NCI-H69 (cell line): ENCODE measurements around the gene KRT9.
"Not testable (repeated sequence)": the region's sequence is repeated elsewhere in the genome, so short reads cannot be mapped to it uniquely, and the experiment has no call there.

Source experiments
- DNase-seq: peaks from one replicate; lab custom pipeline; 2025; lab: John Stamatoyannopoulos, UW

The KRT9 gene

GRCh38 chr17:41600318-41600717, 28.5 kb upstream of the KRT9 start:
- no peak for DNase-seq

DNA sequence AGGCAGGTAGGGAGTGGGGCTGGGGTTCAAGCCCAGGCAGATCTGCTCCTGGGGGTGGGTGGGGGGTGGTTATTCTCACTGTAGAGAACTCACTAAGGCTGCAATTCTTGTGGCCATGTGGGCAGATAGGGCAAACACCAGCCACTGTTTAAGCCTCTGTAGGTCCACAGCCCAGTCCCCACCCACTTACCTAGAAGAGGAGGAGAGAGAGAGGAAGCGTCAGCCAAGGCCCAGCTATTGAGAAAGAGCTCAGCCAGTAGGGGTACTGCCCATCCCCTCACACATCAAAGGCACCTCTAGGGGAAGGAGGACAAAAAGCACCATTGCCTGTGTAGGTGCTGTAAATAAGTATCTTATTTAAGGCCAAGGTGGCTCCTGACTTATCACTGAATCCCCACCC, 27.8 kb upstream of the KRT9 start:
- no peak for DNase-seq

DNA sequence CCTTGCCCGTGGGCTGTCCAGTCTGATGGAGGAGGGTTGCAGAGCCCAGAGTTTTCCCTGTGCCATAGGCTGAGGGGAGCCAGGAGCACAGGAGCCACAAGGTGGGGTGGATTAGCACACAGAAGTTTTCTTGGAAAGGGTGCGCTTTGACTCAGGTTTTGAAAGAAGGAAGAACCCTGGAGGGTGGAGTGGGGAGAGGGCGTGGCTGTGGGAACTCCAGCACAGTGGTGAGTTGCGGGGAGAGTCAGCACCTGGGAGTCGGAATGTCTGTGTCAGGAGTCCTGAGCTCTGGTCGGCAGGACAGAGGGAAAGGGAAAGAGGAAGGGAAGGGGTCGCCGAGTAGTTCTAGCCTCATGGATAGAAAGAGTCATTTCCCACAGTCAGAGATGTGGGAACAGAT, 23.7 kb upstream of the KRT9 start:
- no peak for DNase-seq

DNA sequence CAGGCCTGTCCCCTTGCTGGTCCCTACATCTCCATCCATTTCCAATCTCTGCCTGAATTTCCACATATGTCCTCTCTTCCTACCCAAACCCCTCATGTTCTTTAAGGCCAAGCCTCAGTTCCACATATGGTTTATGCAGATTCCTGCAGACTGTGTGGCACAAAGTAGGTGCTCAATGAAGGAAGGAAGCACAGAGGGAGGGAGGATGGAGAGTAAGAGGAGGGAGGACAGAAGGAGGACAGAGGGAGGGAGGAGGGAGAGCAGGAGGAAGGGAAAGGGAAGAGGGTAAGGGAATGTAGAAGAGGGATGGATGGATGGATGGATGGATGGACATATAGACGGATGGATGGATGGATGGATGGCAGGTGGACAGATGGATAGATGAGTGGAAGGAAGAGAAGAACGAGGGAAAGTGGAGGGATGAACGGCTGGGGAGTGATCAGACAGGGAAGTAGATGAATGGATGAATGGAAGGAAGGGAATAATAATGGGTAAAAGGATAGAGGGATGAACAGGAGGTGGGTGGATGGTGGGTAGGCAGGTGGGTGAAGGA, 22.6 kb upstream of the KRT9 start:
- no peak for DNase-seq

DNA sequence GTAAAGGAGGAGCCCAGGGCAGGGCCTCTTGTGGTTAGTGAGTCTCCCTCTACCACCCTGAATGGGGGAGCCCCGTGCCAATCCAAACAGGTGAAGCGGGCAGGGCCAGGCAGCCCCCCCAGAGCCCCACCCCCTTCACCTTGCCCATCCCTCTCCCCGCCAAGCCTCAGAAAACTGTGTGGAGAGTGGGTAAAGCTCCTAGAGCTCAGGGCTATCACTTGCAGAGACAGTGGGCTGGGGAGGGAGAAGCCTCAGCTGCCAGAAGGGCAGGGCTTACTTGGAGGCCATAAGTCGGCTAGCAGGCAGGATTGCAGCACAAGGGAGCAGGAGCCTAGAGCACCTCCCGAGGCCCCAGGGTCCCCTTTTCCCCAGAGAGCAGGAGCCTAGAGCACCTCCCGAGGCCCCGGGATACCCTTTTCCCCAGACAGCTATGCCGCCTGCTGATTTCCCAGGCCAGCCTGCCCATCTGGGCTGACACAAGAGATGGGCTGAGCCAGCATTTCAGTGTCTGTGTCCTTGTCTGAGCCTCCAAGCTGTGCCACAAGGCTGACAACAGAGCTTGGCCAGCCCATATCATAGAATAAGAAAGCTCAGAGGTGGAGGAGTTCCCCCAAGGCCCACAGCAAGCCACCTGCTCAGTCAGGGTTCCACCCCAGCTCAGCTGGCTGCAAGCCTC, 21.6 kb upstream of the KRT9 start:
- DNase-seq = no peak

DNA sequence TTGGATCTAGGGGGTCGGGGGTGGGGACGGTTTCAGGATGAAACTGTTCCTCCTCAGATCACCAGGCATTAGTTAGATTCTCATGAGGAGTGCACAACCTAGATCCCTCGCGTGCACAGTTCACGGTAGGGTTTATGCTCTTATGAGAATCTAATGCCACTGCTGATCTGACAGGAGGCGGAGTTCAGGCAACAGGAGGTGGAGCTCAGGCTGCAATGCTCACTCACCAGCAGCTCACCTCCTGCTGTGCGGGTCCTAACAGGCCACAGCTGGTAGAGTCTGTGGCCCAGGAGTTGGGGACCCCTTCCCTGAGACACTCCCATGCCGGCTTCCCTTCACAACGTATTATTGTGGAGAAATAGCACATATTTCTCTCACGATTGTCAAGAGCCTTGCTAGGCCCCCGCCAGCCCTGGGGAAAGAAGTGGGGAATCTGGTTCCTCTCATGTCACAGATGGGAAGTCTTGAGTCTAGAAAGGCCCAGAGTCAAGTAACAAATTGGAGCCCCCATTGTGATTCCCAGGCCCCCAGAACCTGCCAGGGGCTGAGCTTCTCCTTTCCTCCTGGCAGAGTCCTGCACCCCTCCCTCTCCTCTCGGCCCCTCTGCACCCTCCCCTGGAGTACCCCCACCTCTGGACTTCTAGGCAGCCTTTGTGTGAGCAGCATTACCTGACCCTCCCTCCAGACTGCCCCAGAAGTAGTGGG, 20.9 kb upstream of the KRT9 start:
- DNase-seq = peak; percentile 16

GRCh38 chr17:41589301-41589700, 17.4 kb upstream of the KRT9 start:
- no peak for DNase-seq

- no peak for DNase-seq
Observed at GRCh38 chr17:41588126-41588810, 16.4 kb upstream of the KRT9 start.

DNA sequence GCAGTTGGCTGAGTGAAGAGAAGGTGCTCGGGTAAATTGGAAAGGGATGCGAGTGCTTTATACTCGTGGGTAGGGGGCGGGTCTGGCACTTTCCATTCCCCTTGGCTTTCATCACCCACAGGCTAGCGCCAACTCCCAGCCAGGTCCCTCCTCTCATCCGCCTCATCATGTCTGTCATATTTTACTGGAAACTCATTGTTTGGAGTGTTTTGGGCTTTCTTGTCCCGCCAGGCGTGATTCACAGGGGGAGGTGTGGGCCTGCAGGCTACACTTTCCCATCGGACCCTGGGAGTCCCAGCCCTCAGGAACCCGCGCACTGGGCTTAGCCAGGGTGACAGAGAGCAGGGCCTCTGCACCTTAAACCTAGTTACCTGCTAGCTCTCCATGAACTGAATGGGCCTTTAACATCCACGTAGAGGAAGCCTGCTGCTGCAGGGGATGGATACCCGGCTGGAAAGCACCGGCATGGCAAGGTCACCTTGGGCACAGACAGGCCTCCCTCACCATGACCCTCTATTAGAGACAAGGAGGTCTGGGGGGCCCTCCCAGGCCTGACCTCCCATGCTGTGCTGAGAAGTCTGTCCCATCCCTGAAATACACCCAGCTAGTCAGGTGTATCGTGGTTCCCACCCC, 15.1 kb upstream of the KRT9 start, which contains the start of gene KRT14:
Gene KRT14 (minus strand): TSS at position 33 of the 633 bp plus-strand sequence. CDS start 61 bp downstream, outside the sequence.
- no peak for DNase-seq

GRCh38 chr17:41585301-41586056, 13.6 kb upstream of the KRT9 start:
- DNase-seq = peak; percentile 31

- not testable (repeated sequence) for DNase-seq
Observed at GRCh38 chr17:41584331-41584927, 12.6 kb upstream of the KRT9 start.

DNA sequence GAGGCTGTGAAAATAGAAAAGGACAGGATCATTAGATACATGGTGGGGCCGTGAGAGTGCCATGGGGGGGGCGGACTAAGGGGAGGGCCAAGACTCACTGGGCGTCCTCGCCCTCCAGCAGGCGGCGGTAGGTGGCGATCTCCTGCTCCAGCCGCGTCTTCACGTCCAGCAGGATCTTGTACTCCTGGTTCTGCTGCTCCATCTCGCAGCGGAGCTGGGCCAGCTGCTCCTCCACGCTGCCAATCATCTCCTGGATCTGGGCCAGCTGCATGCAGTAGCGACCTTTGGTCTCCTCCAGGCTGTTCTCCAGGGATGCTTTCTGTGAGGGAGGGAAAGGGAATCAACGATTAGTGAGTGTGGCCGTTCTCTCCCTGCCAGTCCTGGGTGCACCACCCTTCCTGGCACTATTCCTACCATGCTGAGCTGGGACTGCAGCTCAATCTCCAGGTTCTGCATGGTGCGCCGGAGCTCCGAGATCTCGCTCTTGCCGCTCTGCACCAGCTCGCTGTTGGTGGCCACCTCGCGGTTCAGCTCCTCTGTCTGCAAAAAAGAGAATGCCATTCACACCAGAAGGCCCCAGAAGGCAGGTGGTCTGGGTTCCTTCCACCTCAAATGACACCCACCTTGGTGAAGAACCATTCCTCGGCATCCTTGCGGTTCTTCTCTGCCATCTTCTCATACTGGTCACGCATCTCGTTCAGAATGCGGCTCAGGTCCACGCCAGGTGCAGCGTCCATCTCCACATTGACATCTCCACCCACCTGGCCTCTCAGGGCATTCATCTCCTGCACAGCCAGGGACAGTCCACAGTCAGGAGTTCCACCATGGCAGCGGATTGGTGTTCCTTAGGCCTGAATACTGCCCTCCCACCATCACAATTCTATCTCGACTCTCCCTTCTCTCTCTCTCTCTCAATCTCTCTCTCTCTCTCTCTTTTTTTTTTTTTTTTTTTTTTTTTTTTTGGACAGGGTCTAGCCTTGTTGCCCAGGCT, 11.6 kb upstream of the KRT9 start:
- peak; percentile 60 for DNase-seq

- DNase-seq = not testable (repeated sequence)
Observed at GRCh38 chr17:41582061-41582968, 10.5 kb upstream of the KRT9 start.

DNA sequence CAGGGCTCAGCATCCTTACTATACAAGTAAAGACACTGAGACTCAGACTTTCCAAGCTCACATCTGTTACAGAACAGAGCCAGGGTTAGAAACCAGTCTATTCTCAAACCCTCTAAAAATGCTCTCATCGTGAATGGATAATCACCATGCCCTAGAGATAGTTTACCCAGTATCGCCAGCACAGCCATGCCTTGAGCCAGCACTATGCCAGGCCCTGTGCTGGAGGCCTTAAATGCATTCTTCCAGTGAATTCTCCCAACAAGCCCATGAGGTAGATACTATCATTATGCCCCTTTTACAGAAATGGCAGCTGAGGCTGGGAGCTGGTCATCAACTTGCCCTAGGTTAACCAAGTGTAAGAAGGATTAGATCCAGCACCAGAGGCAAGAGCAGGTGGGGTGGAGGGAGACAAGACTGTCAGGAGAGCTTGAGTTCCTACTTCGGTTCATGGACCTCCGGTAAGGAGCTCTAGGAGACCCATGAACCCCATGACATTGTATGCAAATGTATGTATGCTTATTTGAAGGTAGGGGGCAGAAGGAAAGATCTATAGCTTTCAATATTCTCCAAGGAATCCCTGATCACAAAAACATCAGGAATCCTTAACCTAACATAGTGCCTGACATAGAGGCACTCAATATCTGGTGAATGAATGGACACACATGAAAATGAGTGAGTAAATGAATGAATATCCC, 9.7 kb upstream of the KRT9 start:
- no peak for DNase-seq

- DNase-seq = no peak
Observed at GRCh38 chr17:41580687-41581365, 9.0 kb upstream of the KRT9 start.

DNA sequence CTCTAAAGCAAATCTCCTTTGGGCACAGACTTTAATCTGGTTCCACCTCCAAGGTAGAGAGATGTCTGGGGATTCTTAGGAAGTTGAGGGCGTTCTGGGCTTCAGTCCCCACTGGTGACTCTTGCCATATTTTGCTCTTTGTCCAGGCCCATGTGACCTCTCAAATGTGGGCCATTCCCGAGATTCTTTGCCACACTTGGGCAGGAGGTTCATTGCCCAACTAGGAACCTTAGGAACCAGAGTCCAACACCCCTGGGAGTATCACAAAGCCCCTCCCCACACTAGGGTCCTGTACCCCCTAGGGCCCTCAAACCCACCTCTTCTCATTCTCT, 8.4 kb upstream of the KRT9 start:
- no peak for DNase-seq

- DNase-seq = peak; percentile 94
Observed at GRCh38 chr17:41579484-41580243, 7.8 kb upstream of the KRT9 start.
